Measurements from ENCODE around the gene HAP1. TPM values are rescaled to one million over a fixed set of nuclear protein-coding genes. Genes with fewer than 3 reads are reported as not detected.

Gene HAP1, protein sequence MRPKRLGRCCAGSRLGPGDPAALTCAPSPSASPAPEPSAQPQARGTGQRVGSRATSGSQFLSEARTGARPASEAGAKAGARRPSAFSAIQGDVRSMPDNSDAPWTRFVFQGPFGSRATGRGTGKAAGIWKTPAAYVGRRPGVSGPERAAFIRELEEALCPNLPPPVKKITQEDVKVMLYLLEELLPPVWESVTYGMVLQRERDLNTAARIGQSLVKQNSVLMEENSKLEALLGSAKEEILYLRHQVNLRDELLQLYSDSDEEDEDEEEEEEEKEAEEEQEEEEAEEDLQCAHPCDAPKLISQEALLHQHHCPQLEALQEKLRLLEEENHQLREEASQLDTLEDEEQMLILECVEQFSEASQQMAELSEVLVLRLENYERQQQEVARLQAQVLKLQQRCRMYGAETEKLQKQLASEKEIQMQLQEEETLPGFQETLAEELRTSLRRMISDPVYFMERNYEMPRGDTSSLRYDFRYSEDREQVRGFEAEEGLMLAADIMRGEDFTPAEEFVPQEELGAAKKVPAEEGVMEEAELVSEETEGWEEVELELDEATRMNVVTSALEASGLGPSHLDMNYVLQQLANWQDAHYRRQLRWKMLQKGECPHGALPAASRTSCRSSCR
- 1 to 10 TPM in 1 of 3 donors, under 1 TPM in 2; 0.12 to 2.8 (median 0.32) TPM for total RNA-seq
- long read RNA-seq, donor 1, full-length matches to known transcripts, result 1 of 6 reads
- long read RNA-seq, donor 1, partial matches to known transcripts, result 2 of 6 reads
- long read RNA-seq, donor 1, other reads (novel, unspliced or antisense), result 3 of 6 reads
- long read RNA-seq, donor 2, result 0 reads

GRCh38 chr17:41734139-41734948 lies at the start of gene HAP1:
Gene HAP1, minus strand, starts transcription at chr17:41734643. Its CDS starts 9 bp downstream, at chr17:41734634.
- ATAC-seq (peak; percentile 17), DNase-seq (peak in 1 of 3 donors; percentile 47)
- Histone ChIP-seq H3K9me3 (no peaks in the 10 kb centered on the region), H3K4me1 (ENCODE audit: low read depth) (peaks cover 9% of the 10 kb centered on the region), H3K4me3 (no peak within 1 kb of the TSS), H3K36me3 (ENCODE audit: low read depth) (no peaks in the 10 kb centered on the region)
- intact Hi-C loops (cut with DNase I, micrococcal nuclease), result loop anchor here in 1 of 2 donors (10.0 kb wide), 1 partner anchor 150 kb away; no protein-coding TSS in a partner anchor
- TF ChIP-seq, protein P1, sequence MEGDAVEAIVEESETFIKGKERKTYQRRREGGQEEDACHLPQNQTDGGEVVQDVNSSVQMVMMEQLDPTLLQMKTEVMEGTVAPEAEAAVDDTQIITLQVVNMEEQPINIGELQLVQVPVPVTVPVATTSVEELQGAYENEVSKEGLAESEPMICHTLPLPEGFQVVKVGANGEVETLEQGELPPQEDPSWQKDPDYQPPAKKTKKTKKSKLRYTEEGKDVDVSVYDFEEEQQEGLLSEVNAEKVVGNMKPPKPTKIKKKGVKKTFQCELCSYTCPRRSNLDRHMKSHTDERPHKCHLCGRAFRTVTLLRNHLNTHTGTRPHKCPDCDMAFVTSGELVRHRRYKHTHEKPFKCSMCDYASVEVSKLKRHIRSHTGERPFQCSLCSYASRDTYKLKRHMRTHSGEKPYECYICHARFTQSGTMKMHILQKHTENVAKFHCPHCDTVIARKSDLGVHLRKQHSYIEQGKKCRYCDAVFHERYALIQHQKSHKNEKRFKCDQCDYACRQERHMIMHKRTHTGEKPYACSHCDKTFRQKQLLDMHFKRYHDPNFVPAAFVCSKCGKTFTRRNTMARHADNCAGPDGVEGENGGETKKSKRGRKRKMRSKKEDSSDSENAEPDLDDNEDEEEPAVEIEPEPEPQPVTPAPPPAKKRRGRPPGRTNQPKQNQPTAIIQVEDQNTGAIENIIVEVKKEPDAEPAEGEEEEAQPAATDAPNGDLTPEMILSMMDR (IDR thresholded peaks at IDR 0.05), result no peak

GRCh38 chr17:41782142-41782541 lies 47.7 kb upstream of the HAP1 start:
- H3K9me3 ChIP-seq, result no peaks in the 10 kb centered on the region
- H3K4me3 ChIP-seq, result no peak overlapping the region
- DNase-seq, result no peak
- peaks cover 51% of the 10 kb centered on the region for H3K4me1 ChIP-seq (ENCODE audit: low read depth)
- ATAC-seq, result no peak
- H3K36me3 ChIP-seq (ENCODE audit: low read depth), result no peaks in the 10 kb centered on the region
- intact Hi-C loops (cut with DNase I, micrococcal nuclease), result no loop called here
- TF ChIP-seq, protein P1 (IDR thresholded peaks at IDR 0.05), result no peak

DNA sequence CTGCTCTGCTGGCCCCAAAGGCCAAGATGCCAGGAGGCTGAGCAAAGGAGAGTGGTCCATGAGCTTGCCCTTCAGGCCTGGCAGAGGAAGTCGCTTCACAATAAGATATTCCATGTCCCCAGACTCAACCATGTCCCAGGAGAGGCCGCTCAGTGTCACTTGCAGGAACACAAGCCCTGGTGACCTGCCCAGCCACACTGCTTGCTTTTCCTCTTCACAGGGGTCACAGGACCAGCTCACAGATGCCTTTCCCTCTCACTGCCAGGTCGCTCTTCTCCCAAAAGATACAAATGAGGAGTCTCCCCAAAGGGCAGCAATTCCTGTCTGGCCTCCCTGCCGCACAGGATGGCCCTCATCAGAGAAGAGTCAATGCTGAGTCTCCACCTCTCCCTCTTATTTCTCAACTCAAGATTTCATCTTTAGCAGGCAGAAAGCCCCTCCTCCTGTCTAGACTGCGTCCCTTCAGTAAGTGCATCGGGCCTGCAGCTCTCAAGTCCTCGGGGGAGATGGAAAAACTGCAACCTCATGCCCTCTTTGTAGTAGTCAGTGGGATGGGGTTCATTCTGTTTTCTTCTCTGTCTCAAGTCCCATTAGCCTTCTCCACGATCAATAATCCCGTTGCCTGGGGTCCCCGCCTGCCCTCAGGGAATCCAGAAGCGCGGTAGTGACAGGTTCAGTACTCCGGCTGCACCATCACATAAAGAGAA lies 47.1 kb upstream of the HAP1 start:
- intact Hi-C loops (cut with DNase I, micrococcal nuclease), result no loop called here
- no peak for ATAC-seq
- H3K4me1 ChIP-seq (ENCODE audit: low read depth), result peaks cover 57% of the 10 kb centered on the region
- no peaks in the 10 kb centered on the region for H3K36me3 ChIP-seq (ENCODE audit: low read depth)
- TF ChIP-seq, protein P1 (IDR thresholded peaks at IDR 0.05), result no peak
- no peaks in the 10 kb centered on the region for H3K9me3 ChIP-seq
- H3K4me3 ChIP-seq, result no peak overlapping the region
- no peak for DNase-seq

DNA sequence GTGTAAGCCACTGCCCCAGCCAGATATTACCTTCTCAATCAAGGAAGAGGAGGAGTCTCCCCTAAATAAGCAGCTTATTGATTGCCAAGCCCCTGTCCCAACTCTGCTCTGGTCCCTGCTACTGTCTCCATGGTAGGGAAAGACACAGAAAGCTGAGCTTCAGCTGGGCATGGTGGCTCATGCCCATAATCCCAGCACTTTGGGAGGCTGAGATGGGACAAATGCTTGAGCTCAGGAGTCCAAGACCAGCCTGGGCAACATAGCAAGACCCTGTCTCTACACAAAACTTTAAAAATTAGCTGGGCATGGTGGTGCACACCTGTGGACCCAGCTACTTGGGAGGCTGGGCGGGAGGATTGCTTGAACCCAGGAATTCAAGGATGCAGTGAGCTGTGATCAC lies 45.5 kb upstream of the HAP1 start:
- no peak for DNase-seq
- H3K36me3 ChIP-seq (ENCODE audit: low read depth), result no peaks in the 10 kb centered on the region
- TF ChIP-seq, protein P1 (IDR thresholded peaks at IDR 0.05), result no peak
- H3K4me1 ChIP-seq (ENCODE audit: low read depth), result peaks cover 73% of the 10 kb centered on the region
- no peak overlapping the region for H3K4me3 ChIP-seq
- H3K9me3 ChIP-seq, result no peaks in the 10 kb centered on the region
- intact Hi-C loops (cut with DNase I, micrococcal nuclease), result no loop called here
- ATAC-seq, result no peak
